Karpas-422 (cell line): ENCODE measurements around the gene KRTAP4-16. TPM values are rescaled to one million over a fixed set of nuclear protein-coding genes. Genes with fewer than 3 reads are reported as not detected.
"Not testable (repeated sequence)": the region's sequence is repeated elsewhere in the genome, so short reads cannot be mapped to it uniquely, and the experiment has no call there.

Experiments used
- DNase-seq: peaks from one replicate; pipeline ENCODE4 v3.0.0-alpha.2; 2015
- H2AFZ ChIP-seq: fragments of 200-600 bp; sonication (generic); 2 replicates; pipeline ENCODE4 v1.6.1; 2014; ENCODE audit warnings: antibody characterized with exemption, low read length, mixed read lengths
- H3K27ac ChIP-seq: fragments of 200-600 bp; sonication (generic); 2 replicates; pipeline ENCODE4 v1.5.1; 2014; ENCODE audit warnings: mild to moderate bottlenecking, low read length, moderate library complexity
- H3K27me3 ChIP-seq: fragments of 200-600 bp; sonication (generic); 2 replicates; pipeline ENCODE4 v1.6.1; 2014; ENCODE audit warnings: low read length, mixed read lengths
- H3K36me3 ChIP-seq: fragments of 200-600 bp; sonication (generic); 2 replicates; pipeline ENCODE4 v1.6.1; 2014; ENCODE audit warnings: low read length, mixed read lengths; ENCODE audit not compliant: insufficient read depth
- H3K4me1 ChIP-seq: fragments of 200-600 bp; sonication (generic); 2 replicates; pipeline ENCODE4 v1.6.1; 2014; ENCODE audit warnings: mild to moderate bottlenecking, low read length, mixed read lengths
- H3K4me2 ChIP-seq: fragments of 200-600 bp; sonication (generic); 2 replicates; pipeline ENCODE4 v1.6.1; 2014; ENCODE audit warnings: low read length, low read depth, mild to moderate bottlenecking; ENCODE audit not compliant: poor library complexity, severe bottlenecking
- H3K4me3 ChIP-seq: fragments of 200-600 bp; sonication (generic); 2 replicates; pipeline ENCODE4 v1.5.1; 2014; ENCODE audit warnings: mild to moderate bottlenecking, antibody characterized with exemption, low read length, mixed read lengths
- H3K79me2 ChIP-seq: fragments of 200-600 bp; sonication (generic); 2 replicates; pipeline ENCODE4 v1.6.1; 2014; ENCODE audit warnings: mild to moderate bottlenecking, low read length, mixed read lengths
- H3K9ac ChIP-seq: fragments of 200-600 bp; sonication (generic); 2 replicates; pipeline ENCODE4 v1.6.0; 2014; ENCODE audit warnings: low read length
- H3K9me2 ChIP-seq: fragments of 200-600 bp; sonication (generic), shearing (Covaris generic); replicated peaks from 2 replicates; pipeline ENCODE4 v1.6.0; 2014; ENCODE audit warnings: mild to moderate bottlenecking, low read length, moderate library complexity; ENCODE audit not compliant: insufficient read depth
- H3K9me3 ChIP-seq: fragments of 300-700, 200-600 bp; sonication (generic); 2 replicates; pipeline ENCODE4 v1.6.1; 2014; ENCODE audit warnings: low read length, mixed read lengths
- H4K20me1 ChIP-seq: fragments of 200-600 bp; sonication (generic); 2 replicates; pipeline ENCODE4 v1.6.1; 2014; ENCODE audit warnings: mild to moderate bottlenecking, antibody characterized with exemption, low read length, low read depth; ENCODE audit not compliant: insufficient read depth
- total RNA-seq: library from RNA; depleted of rRNA; stranded (reverse); fragments of >200 nt; shearing (Covaris generic); gene quantifications from 2 replicates; pipeline ENCODE4 v1.2.3, GENCODE V29; 2014; ENCODE audit warnings: low replicate concordance

The KRTAP4-16 gene
- total RNA-seq, 1 experiment from 2014 or later: not detected

- no peaks in the 10 kb centered on the region for H3K27me3 ChIP-seq
- no peak overlapping the region for H3K4me3 ChIP-seq
- no peaks in the 10 kb centered on the region for H3K79me2 ChIP-seq
- no peak for DNase-seq
- no peaks in the 10 kb centered on the region for H3K9me3 ChIP-seq
- H3K27ac ChIP-seq: no peak overlapping the region
- no peaks in the 10 kb centered on the region for H3K9me2 ChIP-seq
- no peaks in the 10 kb centered on the region for H4K20me1 ChIP-seq
- H3K4me1 ChIP-seq: no peaks in the 10 kb centered on the region
- H3K36me3 ChIP-seq: no peaks in the 10 kb centered on the region
- no peak overlapping the region for H3K4me2 ChIP-seq
- H3K9ac ChIP-seq: no peak overlapping the region
- H2AFZ ChIP-seq: no peak overlapping the region
These were observed 28.3 kb downstream of the KRTAP4-16 start for GRCh38 chr17:41073676-41074075.

GRCh38 chr17:41071606-41072360 lies 30.2 kb downstream of the KRTAP4-16 start:
- H3K4me3 ChIP-seq: no peak overlapping the region

GRCh38 chr17:41069031-41069430 lies 33.0 kb downstream of the KRTAP4-16 start:
- Histone ChIP-seq H3K36me3 (no peaks in the 10 kb centered on the region), H3K9me3 (no peaks in the 10 kb centered on the region), H3K9ac (no peak overlapping the region), H3K27ac (no peak overlapping the region), H3K4me2 (no peak overlapping the region), H3K27me3 (no peaks in the 10 kb centered on the region), H4K20me1 (no peaks in the 10 kb centered on the region), H3K4me1 (no peaks in the 10 kb centered on the region), H3K79me2 (no peaks in the 10 kb centered on the region), H3K4me3 (no peak overlapping the region), H2AFZ (no peak overlapping the region), H3K9me2 (no peaks in the 10 kb centered on the region)
- no peak for DNase-seq

More at GRCh38 chr17:41071606-41072360, 30.2 kb downstream of the KRTAP4-16 start:
- no peaks in the 10 kb centered on the region for H3K9me2 ChIP-seq
- no peak overlapping the region for H3K27ac ChIP-seq
- no peaks in the 10 kb centered on the region for H3K9me3 ChIP-seq
- no peak overlapping the region for H2AFZ ChIP-seq
- H3K36me3 ChIP-seq: no peaks in the 10 kb centered on the region
- DNase-seq: no peak
- H3K4me1 ChIP-seq: no peaks in the 10 kb centered on the region
- H3K79me2 ChIP-seq: no peaks in the 10 kb centered on the region
- no peaks in the 10 kb centered on the region for H4K20me1 ChIP-seq
- no peak overlapping the region for H3K4me2 ChIP-seq
- no peaks in the 10 kb centered on the region for H3K27me3 ChIP-seq
- no peak overlapping the region for H3K9ac ChIP-seq

GRCh38 chr17:41067281-41067680 lies 34.7 kb downstream of the KRTAP4-16 start:
- H3K36me3 ChIP-seq: no peaks in the 10 kb centered on the region
- H3K9me3 ChIP-seq: no peaks in the 10 kb centered on the region
- H3K4me1 ChIP-seq: no peaks in the 10 kb centered on the region
- H3K27ac ChIP-seq: no peak overlapping the region
- H3K4me2 ChIP-seq: no peak overlapping the region
- no peaks in the 10 kb centered on the region for H3K27me3 ChIP-seq
- H2AFZ ChIP-seq: no peak overlapping the region
- no peaks in the 10 kb centered on the region for H3K9me2 ChIP-seq
- no peaks in the 10 kb centered on the region for H3K79me2 ChIP-seq
- no peak for DNase-seq
- no peaks in the 10 kb centered on the region for H4K20me1 ChIP-seq
- no peak overlapping the region for H3K4me3 ChIP-seq
- no peak overlapping the region for H3K9ac ChIP-seq

GRCh38 chr17:41065829-41066624 lies 36.0 kb downstream of the KRTAP4-16 start, which contains the start of gene KRTAP2-4:
TSS of gene KRTAP2-4 (minus strand) at chr17:41065879. CDS start at chr17:41065845, 34 bp downstream.
- H3K79me2 ChIP-seq: no peaks in the 10 kb centered on the region
- no peaks in the 10 kb centered on the region for H3K27me3 ChIP-seq
- no peak within 1 kb of the TSS for H3K27ac ChIP-seq
- H3K9me3 ChIP-seq: no peaks in the 10 kb centered on the region
- H2AFZ ChIP-seq: no peak within 1 kb of the TSS
- H4K20me1 ChIP-seq: no peaks in the 10 kb centered on the region
- no peaks in the 10 kb centered on the region for H3K4me1 ChIP-seq
- no peak within 1 kb of the TSS for H3K9ac ChIP-seq
- no peaks in the 10 kb centered on the region for H3K9me2 ChIP-seq
- no peaks in the 10 kb centered on the region for H3K36me3 ChIP-seq
- no peak within 1 kb of the TSS for H3K4me3 ChIP-seq
- H3K4me2 ChIP-seq: no peak within 1 kb of the TSS
- no peak for DNase-seq

- H3K9ac ChIP-seq, H3K36me3 ChIP-seq, H3K4me3 ChIP-seq, H3K27me3 ChIP-seq, DNase-seq, H3K79me2 ChIP-seq, H3K9me3 ChIP-seq, H3K27ac ChIP-seq, H4K20me1 ChIP-seq, H3K4me1 ChIP-seq, H3K9me2 ChIP-seq, H2AFZ ChIP-seq, H3K4me2 ChIP-seq: not testable (repeated sequence)
These were observed 36.9 kb downstream of the KRTAP4-16 start for GRCh38 chr17:41065016-41065689.

GRCh38 chr17:41064301-41064700 lies 37.7 kb downstream of the KRTAP4-16 start:
- Histone ChIP-seq H4K20me1 (no peaks in the 10 kb centered on the region), H3K4me1 (no peaks in the 10 kb centered on the region), H3K36me3 (no peaks in the 10 kb centered on the region), H3K4me3 (no peak overlapping the region), H3K9me2 (no peaks in the 10 kb centered on the region), H3K79me2 (no peaks in the 10 kb centered on the region), H3K4me2 (no peak overlapping the region), H3K9ac (no peak overlapping the region), H3K27ac (no peak overlapping the region), H2AFZ (no peak overlapping the region), H3K9me3 (no peaks in the 10 kb centered on the region), H3K27me3 (no peaks in the 10 kb centered on the region)
- no peak for DNase-seq

GRCh38 chr17:41063449-41063848 lies 38.6 kb downstream of the KRTAP4-16 start:
- H2AFZ ChIP-seq: no peak overlapping the region

More at GRCh38 chr17:41063449-41063848, 38.6 kb downstream of the KRTAP4-16 start:
- no peaks in the 10 kb centered on the region for H3K79me2 ChIP-seq
- no peak overlapping the region for H3K9ac ChIP-seq
- H3K27me3 ChIP-seq: no peaks in the 10 kb centered on the region
- no peaks in the 10 kb centered on the region for H3K36me3 ChIP-seq
- H3K27ac ChIP-seq: no peak overlapping the region
- no peak overlapping the region for H3K4me2 ChIP-seq
- no peaks in the 10 kb centered on the region for H3K9me3 ChIP-seq
- no peak for DNase-seq
- H3K9me2 ChIP-seq: no peaks in the 10 kb centered on the region
- no peaks in the 10 kb centered on the region for H4K20me1 ChIP-seq
- H3K4me3 ChIP-seq: no peak overlapping the region
- no peaks in the 10 kb centered on the region for H3K4me1 ChIP-seq
